ENCODE results near the gene FGF18.

FGF18 gene

GRCh38 chr5:171467107-171467506 lies 47.7 kb downstream of the FGF18 start:
- Histone ChIP-seq H3K36me3 (ENCODE audit: control insufficient read depth, insufficient read depth, low read length) (no peaks in the 10 kb centered on the region), H3K79me2 (no peaks in the 10 kb centered on the region)

GRCh38 chr5:171469326-171469725 lies 49.9 kb downstream of the FGF18 start:
- no peak overlapping the region for H3K4me2 ChIP-seq (ENCODE audit: low read length)
- no peak for TF ChIP-seq CTCF (IDR thresholded peaks at IDR 0.05)
- no peaks in the 10 kb centered on the region for H3K9me3 ChIP-seq (ENCODE audit: control insufficient read depth, low read length)
- no peaks in the 10 kb centered on the region for H3K27me3 ChIP-seq (ENCODE audit: control insufficient read depth, insufficient read depth, low read length)
- no peaks in the 10 kb centered on the region for H3K36me3 ChIP-seq (ENCODE audit: control insufficient read depth, insufficient read depth, low read length)
- no peak overlapping the region for H3K27ac ChIP-seq
- no peaks in the 10 kb centered on the region for H3K4me1 ChIP-seq
- H3K4me3 ChIP-seq (ENCODE audit: low read depth, low read length): no peak overlapping the region
- H3K9ac ChIP-seq: no peak overlapping the region
- H2AFZ ChIP-seq: no peak overlapping the region
- no peaks in the 10 kb centered on the region for H3K79me2 ChIP-seq

More at GRCh38 chr5:171467107-171467506, 47.7 kb downstream of the FGF18 start:
- H3K9me3 ChIP-seq (ENCODE audit: control insufficient read depth, low read length): no peaks in the 10 kb centered on the region
- no peak overlapping the region for H3K4me2 ChIP-seq (ENCODE audit: low read length)
- TF ChIP-seq CTCF (IDR thresholded peaks at IDR 0.05): no peak
- H3K27me3 ChIP-seq (ENCODE audit: control insufficient read depth, insufficient read depth, low read length): no peaks in the 10 kb centered on the region
- no peaks in the 10 kb centered on the region for H3K4me1 ChIP-seq
- H2AFZ ChIP-seq: no peak overlapping the region
- no peak overlapping the region for H3K9ac ChIP-seq
- no peak overlapping the region for H3K4me3 ChIP-seq (ENCODE audit: low read depth, low read length)
- H3K27ac ChIP-seq: no peak overlapping the region

GRCh38 chr5:171470420-171470819 lies 51.0 kb downstream of the FGF18 start:
- no peak for TF ChIP-seq CTCF (IDR thresholded peaks at IDR 0.05)
- H3K27ac ChIP-seq: no peak overlapping the region
- no peaks in the 10 kb centered on the region for H3K79me2 ChIP-seq
- H3K4me3 ChIP-seq (ENCODE audit: low read depth, low read length): no peak overlapping the region
- H3K36me3 ChIP-seq (ENCODE audit: control insufficient read depth, insufficient read depth, low read length): no peaks in the 10 kb centered on the region
- H3K9ac ChIP-seq: no peak overlapping the region
- no peaks in the 10 kb centered on the region for H3K9me3 ChIP-seq (ENCODE audit: control insufficient read depth, low read length)
- H3K4me1 ChIP-seq: no peaks in the 10 kb centered on the region
- H3K27me3 ChIP-seq (ENCODE audit: control insufficient read depth, insufficient read depth, low read length): no peaks in the 10 kb centered on the region
- no peak overlapping the region for H3K4me2 ChIP-seq (ENCODE audit: low read length)
- no peak overlapping the region for H2AFZ ChIP-seq

GRCh38 chr5:171474230-171474813 lies 54.9 kb downstream of the FGF18 start:
- Histone ChIP-seq H3K9ac (no peak overlapping the region), H3K4me2 (ENCODE audit: low read length) (no peak overlapping the region), H3K27ac (no peak overlapping the region), H3K36me3 (ENCODE audit: control insufficient read depth, insufficient read depth, low read length) (no peaks in the 10 kb centered on the region), H3K4me1 (no peaks in the 10 kb centered on the region), H3K27me3 (ENCODE audit: control insufficient read depth, insufficient read depth, low read length) (no peaks in the 10 kb centered on the region), H3K4me3 (ENCODE audit: low read depth, low read length) (no peak overlapping the region), H2AFZ (no peak overlapping the region), H3K9me3 (ENCODE audit: control insufficient read depth, low read length) (no peaks in the 10 kb centered on the region), H3K79me2 (no peaks in the 10 kb centered on the region)
- no peak for TF ChIP-seq CTCF (IDR thresholded peaks at IDR 0.05)

GRCh38 chr5:171475596-171475995 lies 56.1 kb downstream of the FGF18 start:
- Histone ChIP-seq H3K9ac (no peak overlapping the region), H3K4me2 (ENCODE audit: low read length) (no peak overlapping the region), H3K27me3 (ENCODE audit: control insufficient read depth, insufficient read depth, low read length) (no peaks in the 10 kb centered on the region), H3K4me1 (no peaks in the 10 kb centered on the region), H3K79me2 (no peaks in the 10 kb centered on the region), H3K4me3 (ENCODE audit: low read depth, low read length) (no peak overlapping the region), H3K9me3 (ENCODE audit: control insufficient read depth, low read length) (no peaks in the 10 kb centered on the region), H3K36me3 (ENCODE audit: control insufficient read depth, insufficient read depth, low read length) (no peaks in the 10 kb centered on the region), H2AFZ (no peak overlapping the region), H3K27ac (no peak overlapping the region)
- TF ChIP-seq CTCF (IDR thresholded peaks at IDR 0.05): no peak

Data from parathyroid adenoma (tissue), 2 donors.